ENCODE measurements around the gene KCNK2.

KCNK2 gene

GRCh38 chr1:215264649-215265048, 182.1 kb downstream of the KCNK2 start:
- Histone ChIP-seq H3K4me1 (ENCODE audit: low read depth, poor library complexity, severe bottlenecking) (no peaks in the 10 kb centered on the region), H3K27me3 (ENCODE audit: insufficient read depth, low read depth) (no peaks in the 10 kb centered on the region), H3K9ac (no peak overlapping the region), H3K27ac (no peak overlapping the region), H3K4me3 (IDR thresholded peaks at IDR 0.05; ENCODE audit: insufficient read depth, low read depth, low read length) (no peak overlapping the region), H3K36me3 (ENCODE audit: insufficient read depth) (no peaks in the 10 kb centered on the region), H3K4me2 (no peak overlapping the region), H2AFZ (ENCODE audit: low read depth) (no peak overlapping the region), H4K20me1 (ENCODE audit: insufficient read depth) (no peaks in the 10 kb centered on the region), H3K79me2 (ENCODE audit: insufficient read depth, low read depth) (no peaks in the 10 kb centered on the region)
- TF ChIP-seq CTCF (conservative IDR thresholded peaks at IDR 0.05; ENCODE audit: low read depth, low read length) = no peak

- H4K20me1 ChIP-seq (ENCODE audit: insufficient read depth) = no peaks in the 10 kb centered on the region
These were observed 185.0 kb downstream of the KCNK2 start for GRCh38 chr1:215267495-215267894.

GRCh38 chr1:215269955-215270354, 187.4 kb downstream of the KCNK2 start:
- Histone ChIP-seq H3K27me3 (ENCODE audit: insufficient read depth, low read depth) (no peaks in the 10 kb centered on the region), H3K4me1 (ENCODE audit: low read depth, poor library complexity, severe bottlenecking) (no peaks in the 10 kb centered on the region), H2AFZ (ENCODE audit: low read depth) (no peak overlapping the region), H3K36me3 (ENCODE audit: insufficient read depth) (no peaks in the 10 kb centered on the region), H4K20me1 (ENCODE audit: insufficient read depth) (no peaks in the 10 kb centered on the region), H3K4me3 (IDR thresholded peaks at IDR 0.05; ENCODE audit: insufficient read depth, low read depth, low read length) (no peak overlapping the region), H3K27ac (no peak overlapping the region), H3K9ac (no peak overlapping the region), H3K79me2 (ENCODE audit: insufficient read depth, low read depth) (no peaks in the 10 kb centered on the region), H3K4me2 (no peak overlapping the region)
- TF ChIP-seq CTCF (conservative IDR thresholded peaks at IDR 0.05; ENCODE audit: low read depth, low read length) = no peak

More at GRCh38 chr1:215267495-215267894, 185.0 kb downstream of the KCNK2 start:
- H3K27me3 ChIP-seq (ENCODE audit: insufficient read depth, low read depth) = no peaks in the 10 kb centered on the region
- H3K36me3 ChIP-seq (ENCODE audit: insufficient read depth) = no peaks in the 10 kb centered on the region
- no peaks in the 10 kb centered on the region for H3K79me2 ChIP-seq (ENCODE audit: insufficient read depth, low read depth)
- TF ChIP-seq CTCF (conservative IDR thresholded peaks at IDR 0.05; ENCODE audit: low read depth, low read length) = no peak
- H3K4me1 ChIP-seq (ENCODE audit: low read depth, poor library complexity, severe bottlenecking) = no peaks in the 10 kb centered on the region
- no peak overlapping the region for H2AFZ ChIP-seq (ENCODE audit: low read depth)
- no peak overlapping the region for H3K9ac ChIP-seq
- no peak overlapping the region for H3K4me2 ChIP-seq
- no peak overlapping the region for H3K27ac ChIP-seq
- H3K4me3 ChIP-seq (IDR thresholded peaks at IDR 0.05; ENCODE audit: insufficient read depth, low read depth, low read length) = no peak overlapping the region

- Histone ChIP-seq H3K27me3 (ENCODE audit: insufficient read depth, low read depth) (no peaks in the 10 kb centered on the region), H3K9ac (no peak overlapping the region), H3K79me2 (ENCODE audit: insufficient read depth, low read depth) (no peaks in the 10 kb centered on the region), H3K4me3 (IDR thresholded peaks at IDR 0.05; ENCODE audit: insufficient read depth, low read depth, low read length) (no peak overlapping the region), H4K20me1 (ENCODE audit: insufficient read depth) (no peaks in the 10 kb centered on the region), H3K4me2 (no peak overlapping the region), H3K4me1 (ENCODE audit: low read depth, poor library complexity, severe bottlenecking) (no peaks in the 10 kb centered on the region), H3K27ac (no peak overlapping the region), H3K36me3 (ENCODE audit: insufficient read depth) (no peaks in the 10 kb centered on the region), H2AFZ (ENCODE audit: low read depth) (no peak overlapping the region)
- TF ChIP-seq CTCF (conservative IDR thresholded peaks at IDR 0.05; ENCODE audit: low read depth, low read length) = no peak
These were observed 191.4 kb downstream of the KCNK2 start for GRCh38 chr1:215273838-215274516.
